Vagina (tissue), 2 donors: Measurements from ENCODE around the gene WIPF2. TPM values are rescaled to one million over a fixed set of nuclear protein-coding genes. Genes with fewer than 3 reads are reported as not detected.

Experiments
- DNase-seq, 2 donors: peaks; one replicate each; pipeline ENCODE4 v3.0.0-alpha.2; 2017; ENCODE audit errors: extremely low spot score in 2 of 2
- H3K27ac ChIP-seq: fragments of 200-600 bp; sonication (generic); one replicate; pipeline ENCODE4 v1.5.1; 2019
- H3K27me3 ChIP-seq: fragments of 200-600 bp; sonication (generic); one replicate; pipeline ENCODE4 v1.5.1; 2019
- H3K36me3 ChIP-seq, 2 donors: fragments of 200-600 bp; sonication (generic); one replicate each; pipeline ENCODE4 v1.5.1; 2017 to 2019
- H3K4me1 ChIP-seq: fragments of 200-600 bp; sonication (generic); one replicate; pipeline ENCODE4 v1.5.1; 2019
- H3K4me3 ChIP-seq, 2 donors: fragments of 200-600 bp; sonication (generic); 1 replicate in 1 of 2; 2 replicates in 1 of 2; pipeline ENCODE4 v1.5.1; 2016 to 2019
- H3K9me3 ChIP-seq: fragments of 200-600 bp; sonication (generic); one replicate; pipeline ENCODE4 v1.5.1; 2019
- POLR2A ChIP-seq, 2 donors: fragments of 450-650 bp; IDR thresholded peaks; one replicate each; pipeline ENCODE4 v1.6.1; 2017; ENCODE audit warnings: antibody characterized with exemption in 2 of 2, mild to moderate bottlenecking in 2 of 2, moderate library complexity in 2 of 2
- POLR2AphosphoS5 ChIP-seq, 2 donors: sonication (generic); formaldehyde crosslinking; IDR thresholded peaks; one replicate each; pipeline ENCODE4 v1.9.0; 2017; ENCODE audit warnings: antibody characterized with exemption in 2 of 2, mild to moderate bottlenecking in 2 of 2, low read depth in 1 of 2; ENCODE audit not compliant: insufficient read depth in 1 of 2
- intact Hi-C: fragments of 100-400 bp; cut with DNase I; formaldehyde crosslinking; loops from one replicate; pipeline ENCODE4 v1.15.1; 2023
- total RNA-seq: library from RNA; depleted of rRNA; stranded (reverse); fragments of >200 nt; gene quantifications from one replicate; pipeline ENCODE4 v1.2.3, GENCODE V29; 2016
- TF ChIP-seq, protein P1 (sequence below), 3 experiments: fragments of 450-650 bp in 2 of 3; fragments of 200-600 bp in 1 of 3; sonication (generic) in 1 of 3; IDR thresholded peaks; one replicate each; pipeline ENCODE4 v1.5.1; 2017 to 2019; ENCODE audit warnings: antibody characterized with exemption in 3 of 3, mild to moderate bottlenecking in 2 of 3, moderate library complexity in 2 of 3

WIPF2 gene
- total RNA-seq, 1 donor from 2014 or later: 10.6 TPM

DNA sequence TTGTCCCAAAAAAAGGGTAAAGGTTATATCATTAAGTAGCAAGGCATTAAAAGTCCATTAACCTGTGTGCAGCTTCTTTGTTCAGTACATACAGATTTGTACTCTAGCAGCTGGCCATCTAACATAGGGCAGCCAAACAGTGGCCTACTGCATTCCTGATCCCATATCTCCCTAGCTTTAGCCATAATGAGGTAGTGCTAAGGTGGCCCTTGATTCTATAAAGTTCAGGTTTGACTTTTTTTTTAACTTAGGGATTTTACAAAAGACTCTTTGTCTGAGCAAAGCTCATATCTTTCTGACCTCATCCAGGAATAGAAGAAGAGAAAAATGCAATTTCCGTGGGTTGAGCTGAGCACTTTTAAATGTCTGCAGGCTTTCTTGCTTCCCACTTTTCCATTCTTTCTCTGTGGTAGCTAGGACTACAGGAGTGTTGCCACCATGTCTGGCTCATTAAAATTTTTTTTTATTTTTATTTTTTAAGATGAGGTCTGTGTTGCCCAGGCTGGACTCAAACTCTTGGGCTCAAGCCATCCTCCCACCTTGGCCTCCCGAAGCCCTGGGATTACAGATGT, 49.1 kb downstream of the WIPF2 start:
- Histone ChIP-seq H3K4me1 (no peaks in the 10 kb centered on the region), H3K36me3 (peaks cover 0 to 35% of the 10 kb centered on the region in 2 donors), H3K27ac (no peak overlapping the region), H3K27me3 (no peaks in the 10 kb centered on the region), H3K9me3 (no peaks in the 10 kb centered on the region), H3K4me3 (no peak overlapping the region)
- TF ChIP-seq, protein P1, sequence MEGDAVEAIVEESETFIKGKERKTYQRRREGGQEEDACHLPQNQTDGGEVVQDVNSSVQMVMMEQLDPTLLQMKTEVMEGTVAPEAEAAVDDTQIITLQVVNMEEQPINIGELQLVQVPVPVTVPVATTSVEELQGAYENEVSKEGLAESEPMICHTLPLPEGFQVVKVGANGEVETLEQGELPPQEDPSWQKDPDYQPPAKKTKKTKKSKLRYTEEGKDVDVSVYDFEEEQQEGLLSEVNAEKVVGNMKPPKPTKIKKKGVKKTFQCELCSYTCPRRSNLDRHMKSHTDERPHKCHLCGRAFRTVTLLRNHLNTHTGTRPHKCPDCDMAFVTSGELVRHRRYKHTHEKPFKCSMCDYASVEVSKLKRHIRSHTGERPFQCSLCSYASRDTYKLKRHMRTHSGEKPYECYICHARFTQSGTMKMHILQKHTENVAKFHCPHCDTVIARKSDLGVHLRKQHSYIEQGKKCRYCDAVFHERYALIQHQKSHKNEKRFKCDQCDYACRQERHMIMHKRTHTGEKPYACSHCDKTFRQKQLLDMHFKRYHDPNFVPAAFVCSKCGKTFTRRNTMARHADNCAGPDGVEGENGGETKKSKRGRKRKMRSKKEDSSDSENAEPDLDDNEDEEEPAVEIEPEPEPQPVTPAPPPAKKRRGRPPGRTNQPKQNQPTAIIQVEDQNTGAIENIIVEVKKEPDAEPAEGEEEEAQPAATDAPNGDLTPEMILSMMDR (IDR thresholded peaks at IDR 0.05): no peak
- no peak for TF ChIP-seq POLR2A (IDR thresholded peaks at IDR 0.05)
- TF ChIP-seq POLR2AphosphoS5 (IDR thresholded peaks at IDR 0.05; ENCODE audit: insufficient read depth in 1 of 2, low read depth in 1 of 2): no peak
- intact Hi-C loops: no loop called here
- DNase-seq: no peak

GRCh38 chr17:40278414-40278813, 59.3 kb downstream of the WIPF2 start:
- TF ChIP-seq POLR2A (IDR thresholded peaks at IDR 0.05) (no peak), POLR2AphosphoS5 (IDR thresholded peaks at IDR 0.05; ENCODE audit: insufficient read depth in 1 of 2, low read depth in 1 of 2) (no peak)
- TF ChIP-seq, protein P1 (IDR thresholded peaks at IDR 0.05): no peak
- intact Hi-C loops: no loop called here
- Histone ChIP-seq H3K4me3 (no peak overlapping the region), H3K27ac (no peak overlapping the region), H3K36me3 (peaks cover 0 to 77% of the 10 kb centered on the region in 2 donors), H3K9me3 (no peaks in the 10 kb centered on the region), H3K4me1 (peaks cover 1% of the 10 kb centered on the region), H3K27me3 (no peaks in the 10 kb centered on the region)
- DNase-seq: no peak

DNA sequence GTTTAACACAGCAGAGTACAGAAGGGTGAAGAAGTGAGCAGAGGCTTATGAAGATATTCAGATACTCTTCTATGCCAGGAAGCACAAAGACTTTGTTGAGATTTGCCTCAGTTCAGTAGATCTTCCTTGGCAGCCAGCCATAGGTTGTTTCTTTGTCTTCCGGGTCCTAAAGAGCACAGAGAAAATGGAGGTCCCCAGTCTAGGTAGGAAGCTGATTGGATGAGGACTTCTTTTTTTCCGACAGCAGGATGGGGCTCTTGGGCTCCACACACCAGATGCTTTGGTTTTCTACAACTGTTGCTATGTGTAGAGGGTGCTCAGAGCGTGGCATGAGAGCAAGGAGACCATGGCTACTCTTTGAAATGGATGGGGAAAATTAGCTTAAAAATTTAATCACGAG, 60.3 kb downstream of the WIPF2 start:
- no peak overlapping the region for H3K27ac ChIP-seq
- H3K9me3 ChIP-seq: no peaks in the 10 kb centered on the region
- no peaks in the 10 kb centered on the region for H3K27me3 ChIP-seq
- intact Hi-C loops: no loop called here
- TF ChIP-seq POLR2AphosphoS5 (IDR thresholded peaks at IDR 0.05; ENCODE audit: insufficient read depth in 1 of 2, low read depth in 1 of 2): no peak
- no peak for TF ChIP-seq POLR2A (IDR thresholded peaks at IDR 0.05)
- TF ChIP-seq, protein P1 (IDR thresholded peaks at IDR 0.05): no peak
- H3K4me3 ChIP-seq: no peak overlapping the region
- peaks cover 0 to 67% of the 10 kb centered on the region in 2 donors for H3K36me3 ChIP-seq
- DNase-seq: no peak
- H3K4me1 ChIP-seq: peaks cover 11% of the 10 kb centered on the region

DNA sequence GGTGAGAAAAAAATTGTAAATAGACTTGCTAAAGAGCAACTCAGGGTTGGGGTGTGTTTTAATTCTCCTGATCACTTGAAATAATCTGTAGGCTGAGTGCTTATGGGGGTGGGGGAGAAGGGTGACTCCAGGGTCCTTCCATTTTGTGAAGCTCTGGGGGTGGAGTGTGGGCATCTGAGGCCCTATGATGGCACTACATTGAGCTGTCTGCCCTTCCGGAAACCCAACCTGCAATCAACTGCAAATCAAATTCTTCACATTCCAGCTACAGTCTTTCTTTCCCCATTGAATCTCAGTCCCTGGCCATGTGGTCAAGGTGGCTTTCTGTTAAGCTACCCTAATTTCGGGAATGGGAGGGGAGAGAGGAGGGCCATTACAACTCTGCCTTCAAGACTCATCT, 62.6 kb downstream of the WIPF2 start:
- TF ChIP-seq, protein P1 (IDR thresholded peaks at IDR 0.05): no peak
- TF ChIP-seq POLR2A (IDR thresholded peaks at IDR 0.05) (no peak), POLR2AphosphoS5 (IDR thresholded peaks at IDR 0.05; ENCODE audit: insufficient read depth in 1 of 2, low read depth in 1 of 2) (no peak)
- no peak overlapping the region for H3K27ac ChIP-seq
- no peak overlapping the region for H3K4me3 ChIP-seq
- H3K9me3 ChIP-seq: no peaks in the 10 kb centered on the region
- H3K27me3 ChIP-seq: no peaks in the 10 kb centered on the region
- no peak for DNase-seq
- peaks cover 19% of the 10 kb centered on the region for H3K4me1 ChIP-seq
- intact Hi-C loops: no loop called here
- H3K36me3 ChIP-seq: peaks cover 0 to 51% of the 10 kb centered on the region in 2 donors

DNA sequence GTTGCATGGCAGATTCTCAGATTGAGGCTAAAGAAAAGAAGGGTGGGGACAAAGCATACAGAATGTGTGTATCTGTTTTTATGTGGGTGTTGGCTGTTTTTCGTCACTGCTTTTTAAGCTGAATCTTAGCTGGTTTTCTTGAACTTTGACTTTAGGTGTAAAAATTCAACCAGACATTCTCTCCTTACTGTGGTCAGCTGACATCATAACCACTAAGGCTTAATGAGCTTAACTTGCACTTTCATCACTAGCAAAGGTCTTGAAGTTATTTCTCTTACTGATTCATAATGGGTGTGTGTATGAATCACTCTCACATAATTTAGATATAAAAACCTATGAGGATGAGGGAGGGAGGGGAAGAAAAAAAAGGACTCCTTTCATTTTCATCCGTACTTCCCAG, 64.6 kb downstream of the WIPF2 start:
- H3K9me3 ChIP-seq: no peaks in the 10 kb centered on the region
- no peak overlapping the region for H3K4me3 ChIP-seq
- intact Hi-C loops: no loop called here

More for the DNA sequence above, 64.6 kb downstream of the WIPF2 start:
- Histone ChIP-seq H3K4me1 (peaks cover 28% of the 10 kb centered on the region), H3K36me3 (peaks cover 0 to 31% of the 10 kb centered on the region in 2 donors), H3K27me3 (no peaks in the 10 kb centered on the region), H3K27ac (peak overlapping the region; percentile 72)
- DNase-seq: no peak
- TF ChIP-seq POLR2AphosphoS5 (IDR thresholded peaks at IDR 0.05; ENCODE audit: insufficient read depth in 1 of 2, low read depth in 1 of 2): peak in 1 of 2 donors; percentile 82
- TF ChIP-seq POLR2A (IDR thresholded peaks at IDR 0.05): no peak
